B cell (primary cell): ENCODE measurements around the gene BAIAP3.

ENCODE experiments used
- EZH2 ChIP-seq: IDR thresholded peaks from 2 replicates; pipeline ENCODE4 v1.6.1; 2012; ENCODE audit warnings: borderline replicate concordance, low read depth, mild to moderate bottlenecking, moderate library complexity, low read length; ENCODE audit not compliant: insufficient read depth, poor library complexity, severe bottlenecking
- TF ChIP-seq, protein P1 (sequence below): fragments of 200-600 bp; IDR thresholded peaks from one replicate; pipeline ENCODE4 v1.8.0; 2022; ENCODE audit warnings: antibody characterized with exemption, mild to moderate bottlenecking

DNA sequence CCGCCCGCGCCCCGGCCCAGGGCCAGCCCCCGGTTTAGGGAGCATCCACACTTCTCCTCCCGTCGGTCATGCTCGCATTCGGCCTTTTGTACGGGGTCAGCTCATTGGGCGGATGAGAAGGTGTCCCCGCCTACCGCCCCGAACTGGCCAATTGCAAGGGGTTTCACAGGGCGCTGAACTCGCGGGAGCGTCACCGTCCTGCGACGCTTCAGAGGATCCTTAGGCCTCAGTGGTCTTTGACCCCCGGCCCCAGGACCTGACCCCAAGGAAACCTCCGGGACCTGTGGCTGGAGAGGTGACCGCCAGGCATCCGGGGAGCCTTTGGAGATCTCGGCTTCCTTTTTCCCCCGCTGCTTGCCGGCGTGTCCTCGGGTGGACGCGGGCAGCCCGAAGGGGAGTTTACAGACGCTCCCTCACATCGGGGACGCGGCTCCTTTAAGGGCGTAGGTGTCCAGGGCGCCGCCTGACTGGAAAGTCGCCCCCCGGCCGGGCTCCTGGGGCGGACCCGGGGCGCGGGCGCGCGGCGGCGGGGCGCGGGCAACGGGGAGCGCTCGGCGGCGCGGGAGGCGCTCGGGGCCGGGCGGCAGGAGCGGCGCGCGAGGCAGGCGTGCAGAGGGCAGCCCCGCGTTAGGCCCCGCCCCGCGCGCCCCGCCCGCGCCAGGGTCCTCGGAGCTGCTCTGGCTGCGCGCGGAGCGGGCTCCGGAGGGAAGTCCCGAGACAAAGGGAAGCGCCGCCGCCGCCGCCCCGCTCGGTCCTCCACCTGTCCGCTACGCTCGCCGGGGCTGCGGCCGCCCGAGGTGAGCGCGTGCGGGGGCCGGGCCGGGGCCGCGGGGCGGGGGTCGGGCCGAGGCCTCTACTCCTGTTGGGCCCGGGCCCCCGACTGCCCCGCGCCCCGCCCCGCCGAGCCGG is 24.2 kb upstream of the BAIAP3 start, which contains the start of gene UBE2I:
- TF ChIP-seq, protein P1, sequence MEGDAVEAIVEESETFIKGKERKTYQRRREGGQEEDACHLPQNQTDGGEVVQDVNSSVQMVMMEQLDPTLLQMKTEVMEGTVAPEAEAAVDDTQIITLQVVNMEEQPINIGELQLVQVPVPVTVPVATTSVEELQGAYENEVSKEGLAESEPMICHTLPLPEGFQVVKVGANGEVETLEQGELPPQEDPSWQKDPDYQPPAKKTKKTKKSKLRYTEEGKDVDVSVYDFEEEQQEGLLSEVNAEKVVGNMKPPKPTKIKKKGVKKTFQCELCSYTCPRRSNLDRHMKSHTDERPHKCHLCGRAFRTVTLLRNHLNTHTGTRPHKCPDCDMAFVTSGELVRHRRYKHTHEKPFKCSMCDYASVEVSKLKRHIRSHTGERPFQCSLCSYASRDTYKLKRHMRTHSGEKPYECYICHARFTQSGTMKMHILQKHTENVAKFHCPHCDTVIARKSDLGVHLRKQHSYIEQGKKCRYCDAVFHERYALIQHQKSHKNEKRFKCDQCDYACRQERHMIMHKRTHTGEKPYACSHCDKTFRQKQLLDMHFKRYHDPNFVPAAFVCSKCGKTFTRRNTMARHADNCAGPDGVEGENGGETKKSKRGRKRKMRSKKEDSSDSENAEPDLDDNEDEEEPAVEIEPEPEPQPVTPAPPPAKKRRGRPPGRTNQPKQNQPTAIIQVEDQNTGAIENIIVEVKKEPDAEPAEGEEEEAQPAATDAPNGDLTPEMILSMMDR = no peak
- peak; percentile 98 for TF ChIP-seq EZH2
